ENCODE results near the gene FKBP2. TPM values are rescaled to one million over a fixed set of nuclear protein-coding genes. Genes with fewer than 3 reads are reported as not detected.
A peak's percentile ranks its signal among the peaks of the same experiment; 100 is the strongest.
"Not testable (repeated sequence)": the region's sequence is repeated elsewhere in the genome, so short reads cannot be mapped to it uniquely, and the experiment has no call there.

Gene FKBP2
- polyA plus RNA-seq, 1 experiment: 76.2 TPM

DNA sequence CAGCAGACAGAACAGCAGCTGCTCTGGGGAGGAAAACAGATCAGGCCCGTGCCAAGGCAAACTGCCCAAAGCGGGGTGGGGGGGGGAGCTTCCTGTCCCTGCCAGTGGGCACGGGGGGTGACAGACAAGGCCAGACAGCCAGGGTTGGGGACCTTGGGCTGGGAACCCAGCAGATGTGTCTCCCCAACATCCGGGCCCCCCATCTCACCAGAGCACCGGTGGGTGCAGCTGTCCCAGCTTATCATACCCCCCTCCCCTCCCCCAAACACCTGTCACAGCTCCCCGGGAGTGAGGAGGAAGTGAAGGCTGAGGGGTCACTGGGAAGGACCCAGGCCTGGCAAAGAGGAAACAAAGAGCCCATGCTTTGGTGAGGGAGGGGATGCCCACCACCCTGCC, 4.5 kb downstream of the FKBP2 start:
- TF ChIP-seq, protein P1, sequence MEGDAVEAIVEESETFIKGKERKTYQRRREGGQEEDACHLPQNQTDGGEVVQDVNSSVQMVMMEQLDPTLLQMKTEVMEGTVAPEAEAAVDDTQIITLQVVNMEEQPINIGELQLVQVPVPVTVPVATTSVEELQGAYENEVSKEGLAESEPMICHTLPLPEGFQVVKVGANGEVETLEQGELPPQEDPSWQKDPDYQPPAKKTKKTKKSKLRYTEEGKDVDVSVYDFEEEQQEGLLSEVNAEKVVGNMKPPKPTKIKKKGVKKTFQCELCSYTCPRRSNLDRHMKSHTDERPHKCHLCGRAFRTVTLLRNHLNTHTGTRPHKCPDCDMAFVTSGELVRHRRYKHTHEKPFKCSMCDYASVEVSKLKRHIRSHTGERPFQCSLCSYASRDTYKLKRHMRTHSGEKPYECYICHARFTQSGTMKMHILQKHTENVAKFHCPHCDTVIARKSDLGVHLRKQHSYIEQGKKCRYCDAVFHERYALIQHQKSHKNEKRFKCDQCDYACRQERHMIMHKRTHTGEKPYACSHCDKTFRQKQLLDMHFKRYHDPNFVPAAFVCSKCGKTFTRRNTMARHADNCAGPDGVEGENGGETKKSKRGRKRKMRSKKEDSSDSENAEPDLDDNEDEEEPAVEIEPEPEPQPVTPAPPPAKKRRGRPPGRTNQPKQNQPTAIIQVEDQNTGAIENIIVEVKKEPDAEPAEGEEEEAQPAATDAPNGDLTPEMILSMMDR (IDR thresholded peaks at IDR 0.05; ENCODE audit: insufficient read depth, low read depth, low read length): no peak
- DNase-seq (ENCODE audit: low read depth): no peak
- H3K4me3 ChIP-seq (ENCODE audit: low read depth, low read length): peak overlapping the region; percentile 94
- POLR2A ChIA-PET: interaction anchor here (0.7 kb wide), 1 partner anchor 60 kb away, joined by 3 read pairs; no protein-coding TSS in a partner anchor
- CTCF ChIA-PET: interaction anchor here (1.0 to 8.2 kb wide), 7 partner anchors 24 to 110 kb away, joined by 4 to 92 read pairs (median 6); partner anchors contain the start of genes CATSPERZ, ESRRA and FERMT3
- peaks cover 11% of the 10 kb centered on the region for H3K36me3 ChIP-seq (ENCODE audit: control insufficient read depth, insufficient read depth, low read length)
- H3K27me3 ChIP-seq (ENCODE audit: control insufficient read depth, insufficient read depth, low read length): no peaks in the 10 kb centered on the region

DNA sequence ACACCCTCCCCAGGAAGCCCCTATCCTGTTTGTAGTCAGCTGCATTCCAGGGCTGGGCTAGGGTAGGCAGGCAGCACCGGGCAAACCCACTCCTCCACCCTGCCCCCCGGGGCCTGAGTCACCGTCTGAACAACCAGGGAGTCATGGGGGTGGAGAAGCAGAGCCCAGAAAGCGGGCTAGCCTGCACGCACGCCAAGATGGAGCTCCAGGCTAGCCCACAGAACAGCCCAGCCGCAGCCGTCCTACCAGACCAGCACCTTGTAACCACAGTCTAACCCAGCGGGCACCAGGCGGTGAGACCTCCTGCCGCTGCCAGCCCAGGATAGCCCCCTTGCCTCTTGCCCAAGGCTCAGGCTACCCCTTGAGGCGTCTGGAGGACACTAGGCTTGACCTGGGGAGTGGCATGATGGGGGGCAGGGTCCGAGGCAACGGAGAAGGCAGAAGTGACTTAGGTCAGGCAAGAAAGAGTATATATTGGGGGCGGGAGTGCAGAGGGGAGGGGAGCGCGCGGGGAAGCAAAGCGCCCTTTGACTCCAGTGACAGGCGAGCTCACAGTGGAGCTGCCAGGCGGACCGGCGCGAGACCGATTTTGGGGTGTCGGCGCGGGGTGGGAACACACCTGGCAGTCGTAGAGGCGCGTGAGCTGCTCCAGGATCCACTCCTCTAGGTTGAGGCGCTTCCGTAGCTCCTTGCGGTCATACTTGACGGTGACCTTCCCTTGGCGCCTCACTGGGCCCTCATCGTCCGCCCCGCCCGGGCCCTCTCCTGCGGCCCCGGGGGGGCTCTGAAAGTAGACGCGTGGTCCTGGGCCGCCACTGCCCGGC, 5.1 kb downstream of the FKBP2 start:
- CTCF ChIA-PET: interaction anchor here (0.7 to 8.2 kb wide), 12 partner anchors 12 to 598 kb away, joined by 3 to 92 read pairs (median 4); partner anchors contain the start of genes CATSPERZ, CDC42BPG, ESRRA and FERMT3
- TF ChIP-seq, protein P1 (IDR thresholded peaks at IDR 0.05; ENCODE audit: insufficient read depth, low read depth, low read length): no peak

DNA sequence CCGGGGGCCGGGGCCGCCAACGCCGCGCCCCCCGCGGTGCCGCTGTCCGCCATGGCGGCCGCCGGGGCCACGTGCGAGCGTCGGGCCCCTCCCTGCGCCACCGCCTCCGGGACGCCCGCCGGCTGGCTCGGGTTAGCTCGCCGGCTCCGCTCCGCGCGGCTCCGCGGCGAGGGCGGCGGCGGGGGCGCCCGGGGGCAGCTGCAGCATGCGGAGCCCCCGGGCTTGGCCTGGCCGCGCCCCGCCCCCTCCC, 5.7 kb downstream of the FKBP2 start:
- CTCF ChIA-PET: interaction anchor here (0.7 to 8.2 kb wide), 8 partner anchors 11 to 598 kb away, joined by 3 to 92 read pairs (median 4); partner anchors contain the start of genes CATSPERZ, CDC42BPG, ESRRA and FERMT3
- POLR2A ChIA-PET: interaction anchor here (0.6 kb wide), 1 partner anchor 1407 kb away, joined by 5 read pairs; no protein-coding TSS in a partner anchor
- DNase-seq (ENCODE audit: low read depth); H3K27me3 ChIP-seq (ENCODE audit: control insufficient read depth, insufficient read depth, low read length): not testable (repeated sequence)
- Histone ChIP-seq H3K4me3 (ENCODE audit: low read depth, low read length) (peak overlapping the region; percentile 94), H3K36me3 (ENCODE audit: control insufficient read depth, insufficient read depth, low read length) (peaks cover 11% of the 10 kb centered on the region)

More for the DNA sequence above, 5.1 kb downstream of the FKBP2 start:
- DNase-seq (ENCODE audit: low read depth): no peak
- Histone ChIP-seq H3K27me3 (ENCODE audit: control insufficient read depth, insufficient read depth, low read length) (no peaks in the 10 kb centered on the region), H3K4me3 (ENCODE audit: low read depth, low read length) (peak overlapping the region; percentile 94), H3K36me3 (ENCODE audit: control insufficient read depth, insufficient read depth, low read length) (peaks cover 11% of the 10 kb centered on the region)
- POLR2A ChIA-PET: interaction anchor here (0.6 to 0.7 kb wide), 2 partner anchors 61 to 1406 kb away, joined by 3 to 5 read pairs; no protein-coding TSS in a partner anchor

DNA sequence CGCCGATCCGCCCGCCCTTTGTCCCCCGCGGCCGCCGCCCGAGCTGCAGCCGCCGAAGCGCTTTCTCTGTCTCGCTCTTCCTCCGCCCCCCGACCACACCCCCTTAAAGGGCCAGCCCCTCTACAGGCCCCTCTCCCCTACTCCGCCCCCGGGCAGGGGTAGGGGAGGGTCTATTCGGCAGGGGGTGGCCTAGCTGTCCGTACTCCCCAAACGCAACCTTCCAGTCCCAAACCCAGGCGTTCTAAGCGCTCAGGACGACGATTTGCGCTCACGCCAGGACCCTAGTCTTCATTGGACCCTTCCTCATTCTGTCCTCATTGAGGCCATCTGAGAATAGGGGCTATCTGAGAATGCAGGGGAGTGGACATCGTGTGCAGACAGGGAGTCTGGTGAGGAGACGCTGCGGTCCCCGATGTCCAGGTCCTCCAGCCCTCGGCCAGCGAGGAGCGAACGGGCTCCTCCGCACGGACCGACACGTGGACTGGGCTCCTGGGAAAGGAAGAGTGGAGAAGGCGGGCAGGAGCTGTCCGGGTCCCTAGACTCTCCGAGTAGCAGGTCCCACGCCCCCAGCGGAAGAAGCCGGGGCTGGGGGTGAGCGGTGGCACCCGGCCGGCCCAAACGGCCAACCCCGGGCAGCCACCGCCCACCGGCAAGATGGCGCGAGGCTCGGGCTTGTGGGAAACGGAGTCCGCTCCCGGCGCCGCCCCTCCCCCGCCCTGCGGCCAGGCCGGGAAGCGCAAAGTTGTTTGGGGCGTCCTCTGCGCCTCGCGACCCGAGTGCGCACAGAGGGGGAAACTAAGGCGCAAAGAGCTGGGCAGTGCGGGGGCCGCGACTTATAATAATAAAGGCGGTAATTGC, 6.2 kb downstream of the FKBP2 start, which contains the start of gene PPP1R14B:
Gene PPP1R14B (minus strand): TSS at position 73 of the 858 bp plus-strand sequence. CDS start 270 bp downstream, outside the sequence.
- H3K36me3 ChIP-seq (ENCODE audit: control insufficient read depth, insufficient read depth, low read length): peaks cover 11% of the 10 kb centered on the region
- POLR2A ChIA-PET: no interaction called here
- TF ChIP-seq, protein P1 (IDR thresholded peaks at IDR 0.05; ENCODE audit: insufficient read depth, low read depth, low read length): no peak
- no peak for DNase-seq (ENCODE audit: low read depth)
- no peaks in the 10 kb centered on the region for H3K27me3 ChIP-seq (ENCODE audit: control insufficient read depth, insufficient read depth, low read length)
- CTCF ChIA-PET: interaction anchor here (0.6 to 8.2 kb wide), 10 partner anchors 10 to 597 kb away, joined by 3 to 92 read pairs (median 4); partner anchors contain the start of genes CATSPERZ, CDC42BPG, ESRRA and FERMT3
- peak within 1 kb of the TSS; percentile 94 for H3K4me3 ChIP-seq (ENCODE audit: low read depth, low read length)

DNA sequence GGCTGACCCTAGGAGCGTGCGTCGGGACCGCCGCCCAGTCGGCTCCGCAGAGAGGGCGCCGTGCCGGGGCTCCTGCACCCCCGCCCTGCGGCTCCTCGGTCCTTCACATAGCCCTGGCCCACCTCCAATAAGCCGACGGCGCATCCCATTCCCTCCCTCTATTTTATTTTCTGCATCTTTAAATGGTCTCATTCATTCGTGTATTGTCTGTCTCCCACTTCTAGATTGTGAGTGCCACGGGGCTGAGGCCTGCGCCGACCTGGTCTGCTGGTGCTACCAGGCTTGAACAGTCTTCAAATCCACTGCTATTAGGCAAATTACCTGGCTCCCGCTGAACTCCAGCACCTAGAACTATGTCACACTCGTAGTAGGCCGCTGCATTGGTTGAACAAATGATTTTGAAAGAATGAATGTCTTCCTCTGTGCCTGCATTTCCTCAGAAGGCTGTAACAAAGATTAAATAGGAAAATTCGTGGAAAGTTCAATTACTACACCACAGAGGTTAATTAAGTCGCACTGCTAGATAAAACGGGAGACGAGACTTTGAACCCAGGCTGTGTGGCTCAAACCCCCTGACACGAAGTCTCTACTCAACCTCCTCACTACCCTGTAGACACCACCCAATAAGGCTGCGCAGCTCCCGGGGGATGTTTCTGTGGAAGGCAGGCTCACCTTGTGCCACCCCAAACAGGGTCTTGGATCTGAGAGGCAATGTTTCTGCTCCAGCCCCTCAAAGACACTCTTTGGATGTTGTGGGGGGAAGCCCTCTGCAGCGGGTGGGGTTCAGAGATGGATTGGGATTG, 7.0 kb downstream of the FKBP2 start:
- H3K36me3 ChIP-seq (ENCODE audit: control insufficient read depth, insufficient read depth, low read length): peaks cover 11% of the 10 kb centered on the region
- DNase-seq (ENCODE audit: low read depth): no peak
- CTCF ChIA-PET: interaction anchor here (0.6 to 8.2 kb wide), 7 partner anchors 10 to 412 kb away, joined by 3 to 92 read pairs (median 4); partner anchors contain the start of genes CATSPERZ and ESRRA
- no peaks in the 10 kb centered on the region for H3K27me3 ChIP-seq (ENCODE audit: control insufficient read depth, insufficient read depth, low read length)
- POLR2A ChIA-PET: no interaction called here
- peak overlapping the region; percentile 94 for H3K4me3 ChIP-seq (ENCODE audit: low read depth, low read length)
- TF ChIP-seq, protein P1 (IDR thresholded peaks at IDR 0.05; ENCODE audit: insufficient read depth, low read depth, low read length): no peak

All from BJ (cell line).